ENCODE data around the gene CCDC39. TPM values are rescaled to one million over a fixed set of nuclear protein-coding genes. Genes with fewer than 3 reads are reported as not detected.

CCDC39 gene
- 2.8 and 3.5 TPM in 2 replicates for polyA plus RNA-seq

GRCh38 chr3:180679178-180680096 lies at the start of gene CCDC39:
Gene CCDC39, minus strand, starts transcription at chr3:180679489. Its CDS starts 109 bp downstream, at chr3:180679380.

GRCh38 chr3:180601688-180602666 lies 77.3 kb downstream of the CCDC39 start, which contains the start of gene TTC14:
Gene TTC14, plus strand, starts transcription at chr3:180602163. Its CDS starts 99 bp downstream, at chr3:180602262.

Other genes starting within 250 kb of the CCDC39 start
- gene TTC14, start 77.3 kb downstream of the CCDC39 start, polyA plus RNA-seq = 41.3 and 47.6 TPM in 2 replicates
- 83.7 and 101 TPM in 2 replicates for gene FXR1, start 233.2 kb upstream of the CCDC39 start, polyA plus RNA-seq

Measured in Purkinje cell (primary cell).